NB4 (cell line): ENCODE measurements around the gene LLCFC1.

ENCODE experiments used
- POLR2A ChIP-seq: IDR thresholded peaks from 2 replicates; pipeline ENCODE4 v1.6.1; 2011; ENCODE audit warnings: mild to moderate bottlenecking; ENCODE audit not compliant: insufficient read length; ENCODE audit errors: extremely low read depth
- TF ChIP-seq, protein P1 (sequence below): IDR thresholded peaks from one replicate; pipeline ENCODE4 v1.5.1; 2012; ENCODE audit warnings: low read depth, low read length
- TF ChIP-seq, protein P2 (sequence below): IDR thresholded peaks from 2 replicates; pipeline ENCODE4 v1.6.1; 2011; ENCODE audit warnings: low read depth, low read length

DNA sequence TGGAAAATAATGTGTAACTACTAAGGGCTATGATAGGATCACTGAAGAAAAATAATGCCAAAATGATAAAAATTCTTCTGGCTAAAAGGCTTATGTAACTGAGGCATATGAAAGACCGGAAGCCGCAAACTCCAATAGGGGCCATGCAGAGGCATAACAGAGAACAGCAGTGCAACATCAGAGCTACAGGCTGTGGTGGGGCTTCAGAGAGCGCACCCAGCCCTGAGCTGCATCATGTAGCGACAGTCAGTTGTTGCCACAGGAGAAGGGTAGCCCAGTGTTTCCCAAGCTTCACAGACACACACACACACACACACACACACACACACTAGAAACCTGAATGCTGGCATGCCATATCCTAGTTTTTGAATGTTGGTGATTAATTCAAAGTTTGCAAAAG is 9.3 kb downstream of the LLCFC1 start:
- TF ChIP-seq, protein P1, sequence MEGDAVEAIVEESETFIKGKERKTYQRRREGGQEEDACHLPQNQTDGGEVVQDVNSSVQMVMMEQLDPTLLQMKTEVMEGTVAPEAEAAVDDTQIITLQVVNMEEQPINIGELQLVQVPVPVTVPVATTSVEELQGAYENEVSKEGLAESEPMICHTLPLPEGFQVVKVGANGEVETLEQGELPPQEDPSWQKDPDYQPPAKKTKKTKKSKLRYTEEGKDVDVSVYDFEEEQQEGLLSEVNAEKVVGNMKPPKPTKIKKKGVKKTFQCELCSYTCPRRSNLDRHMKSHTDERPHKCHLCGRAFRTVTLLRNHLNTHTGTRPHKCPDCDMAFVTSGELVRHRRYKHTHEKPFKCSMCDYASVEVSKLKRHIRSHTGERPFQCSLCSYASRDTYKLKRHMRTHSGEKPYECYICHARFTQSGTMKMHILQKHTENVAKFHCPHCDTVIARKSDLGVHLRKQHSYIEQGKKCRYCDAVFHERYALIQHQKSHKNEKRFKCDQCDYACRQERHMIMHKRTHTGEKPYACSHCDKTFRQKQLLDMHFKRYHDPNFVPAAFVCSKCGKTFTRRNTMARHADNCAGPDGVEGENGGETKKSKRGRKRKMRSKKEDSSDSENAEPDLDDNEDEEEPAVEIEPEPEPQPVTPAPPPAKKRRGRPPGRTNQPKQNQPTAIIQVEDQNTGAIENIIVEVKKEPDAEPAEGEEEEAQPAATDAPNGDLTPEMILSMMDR, result no peak
- TF ChIP-seq POLR2A, result no peak
- TF ChIP-seq, protein P2, sequence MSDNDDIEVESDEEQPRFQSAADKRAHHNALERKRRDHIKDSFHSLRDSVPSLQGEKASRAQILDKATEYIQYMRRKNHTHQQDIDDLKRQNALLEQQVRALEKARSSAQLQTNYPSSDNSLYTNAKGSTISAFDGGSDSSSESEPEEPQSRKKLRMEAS, result no peak
